Measurements from ENCODE around the gene AGTPBP1.
"Not testable (repeated sequence)": the region's sequence is repeated elsewhere in the genome, so short reads cannot be mapped to it uniquely, and the experiment has no call there.

Gene AGTPBP1

GRCh38 chr9:85741875-85742596 lies at the start of gene AGTPBP1:
TSS of gene AGTPBP1 (minus strand) at chr9:85741954. CDS start at chr9:85712533, 29,421 bp downstream.
- DNase-seq, result peak; percentile 92 to 94

GRCh38 chr9:85786116-85786515 lies 44.4 kb upstream of the AGTPBP1 start:
- not testable (repeated sequence) for DNase-seq

- DNase-seq, result not testable (repeated sequence)
Observed at GRCh38 chr9:85773844-85774243, 32.1 kb upstream of the AGTPBP1 start.

- DNase-seq, result not testable (repeated sequence)
Observed at GRCh38 chr9:85761802-85762201, 20.0 kb upstream of the AGTPBP1 start.

GRCh38 chr9:85757716-85758115 lies 16.0 kb upstream of the AGTPBP1 start:
- not testable (repeated sequence) for DNase-seq

- not testable (repeated sequence) for DNase-seq
Observed at GRCh38 chr9:85756216-85756615, 14.5 kb upstream of the AGTPBP1 start.

- no peak for DNase-seq
Observed at GRCh38 chr9:85746309-85746708, 4.6 kb upstream of the AGTPBP1 start.

- DNase-seq, result no peak
Observed at GRCh38 chr9:85745203-85745602, 3.4 kb upstream of the AGTPBP1 start.

GRCh38 chr9:85744480-85744879 lies 2.7 kb upstream of the AGTPBP1 start:
- no peak for DNase-seq

GRCh38 chr9:85743275-85744128 lies 1.7 kb upstream of the AGTPBP1 start:
- no peak for DNase-seq

GRCh38 chr9:85742597-85742936 lies 813 bp upstream of the AGTPBP1 start:
- DNase-seq, result no peak

GRCh38 chr9:85741095-85741874 lies 469 bp downstream of the AGTPBP1 start:
- DNase-seq, result peak in 1 of 2 experiments; percentile 61

GRCh38 chr9:85740787-85741094 lies 1.0 kb downstream of the AGTPBP1 start:
- no peak for DNase-seq

- DNase-seq, result no peak
Observed at GRCh38 chr9:85738509-85738908, 3.2 kb downstream of the AGTPBP1 start.

- DNase-seq, result no peak
Observed at GRCh38 chr9:85737671-85738070, 4.1 kb downstream of the AGTPBP1 start.

GRCh38 chr9:85730916-85731630 lies 10.7 kb downstream of the AGTPBP1 start:
- DNase-seq, result no peak

- no peak for DNase-seq
Observed at GRCh38 chr9:85729882-85730281, 11.9 kb downstream of the AGTPBP1 start.

- no peak for DNase-seq
Observed at GRCh38 chr9:85727500-85727899, 14.3 kb downstream of the AGTPBP1 start.

- no peak for DNase-seq
Observed at GRCh38 chr9:85726737-85727136, 15.0 kb downstream of the AGTPBP1 start.

GRCh38 chr9:85723215-85723614 lies 18.5 kb downstream of the AGTPBP1 start:
- DNase-seq, result no peak

GRCh38 chr9:85719411-85719810 lies 22.3 kb downstream of the AGTPBP1 start:
- not testable (repeated sequence) for DNase-seq

- not testable (repeated sequence) for DNase-seq
Observed at GRCh38 chr9:85717818-85718217, 23.9 kb downstream of the AGTPBP1 start.

GRCh38 chr9:85717220-85717619 lies 24.5 kb downstream of the AGTPBP1 start:
- DNase-seq, result no peak
